T-helper 9 cell (primary cell): ENCODE measurements around the gene MAG.

Source experiments
- DNase-seq: peaks from one replicate; pipeline ENCODE4 v3.0.0-alpha.2; 2020

MAG gene

DNA sequence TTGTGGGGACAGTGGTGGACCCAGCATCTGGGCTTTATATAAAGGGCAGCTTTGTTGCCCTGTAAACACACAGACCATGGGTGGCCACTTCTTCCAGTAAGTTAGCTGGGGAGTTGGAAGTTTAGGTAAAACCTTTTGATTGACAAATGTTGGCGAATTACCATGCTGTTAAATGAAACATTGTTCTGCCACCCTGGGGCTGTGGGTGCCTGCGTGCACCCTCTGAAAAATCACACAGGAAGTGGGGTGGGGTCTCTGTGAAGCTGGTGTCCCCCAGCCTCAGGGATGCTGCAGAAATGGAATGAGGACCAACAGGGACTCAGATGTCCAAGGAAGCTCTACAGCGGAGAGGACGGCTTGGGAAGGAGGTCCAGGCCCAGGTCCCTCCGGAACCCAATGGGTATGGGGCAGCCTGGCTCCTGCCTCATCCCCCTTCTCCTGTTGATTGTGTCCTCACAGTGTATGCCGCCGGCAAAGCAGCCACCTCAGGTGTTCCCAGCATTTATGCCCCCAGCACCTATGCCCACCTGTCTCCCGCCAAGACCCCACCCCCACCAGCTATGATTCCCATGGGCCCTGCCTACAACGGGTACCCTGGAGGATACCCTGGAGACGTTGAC, 26.0 kb upstream of the MAG start:
- DNase-seq = no peak

DNA sequence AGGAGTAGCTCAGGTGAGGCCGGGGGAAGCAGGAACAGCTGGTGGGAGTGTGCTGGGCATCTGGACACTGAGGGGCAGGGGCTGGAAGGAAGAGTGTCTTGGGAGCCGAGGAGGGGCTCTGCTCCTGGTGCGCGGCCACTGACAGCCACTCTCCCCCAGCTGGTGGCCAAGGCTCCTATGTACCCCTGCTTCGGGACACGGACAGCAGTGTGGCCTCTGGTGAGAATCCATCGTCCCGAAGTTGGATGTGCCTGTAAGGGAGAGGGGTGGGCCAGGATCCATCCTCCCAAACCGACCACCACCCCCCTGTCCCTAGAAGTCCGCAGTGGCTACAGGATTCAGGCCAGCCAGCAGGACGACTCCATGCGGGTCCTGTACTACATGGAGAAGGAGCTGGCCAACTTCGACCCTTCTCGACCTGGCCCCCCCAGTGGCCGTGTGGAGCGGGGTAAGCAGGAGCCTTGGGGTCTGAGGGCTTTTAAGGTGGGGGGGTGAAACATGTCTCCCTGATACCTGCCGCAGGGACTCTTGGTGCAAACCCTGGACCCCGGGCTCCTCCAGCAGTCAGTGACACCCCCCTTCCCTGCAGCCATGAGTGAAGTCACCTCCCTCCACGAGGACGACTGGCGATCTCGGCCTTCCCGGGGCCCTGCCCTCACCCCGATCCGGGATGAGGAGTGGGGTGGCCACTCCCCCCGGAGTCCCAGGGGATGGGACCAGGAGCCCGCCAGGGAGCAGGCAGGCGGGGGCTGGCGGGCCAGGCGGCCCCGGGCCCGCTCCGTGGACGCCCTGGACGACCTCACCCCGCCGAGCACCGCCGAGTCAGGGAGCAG, 25.2 kb upstream of the MAG start:
- DNase-seq = no peak

DNA sequence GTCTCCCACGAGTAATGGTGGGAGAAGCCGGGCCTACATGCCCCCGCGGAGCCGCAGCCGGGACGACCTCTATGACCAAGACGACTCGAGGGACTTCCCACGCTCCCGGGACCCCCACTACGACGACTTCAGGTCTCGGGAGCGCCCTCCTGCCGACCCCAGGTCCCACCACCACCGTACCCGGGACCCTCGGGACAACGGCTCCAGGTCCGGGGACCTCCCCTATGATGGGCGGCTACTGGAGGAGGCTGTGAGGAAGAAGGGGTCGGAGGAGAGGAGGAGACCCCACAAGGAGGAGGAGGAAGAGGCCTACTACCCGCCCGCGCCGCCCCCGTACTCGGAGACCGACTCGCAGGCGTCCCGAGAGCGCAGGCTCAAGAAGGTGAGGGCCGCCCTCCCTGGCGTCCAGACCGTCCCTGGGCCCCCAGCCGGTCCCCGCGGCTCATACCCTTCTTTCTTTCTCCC, 24.6 kb upstream of the MAG start:
- DNase-seq = peak; percentile 27

DNA sequence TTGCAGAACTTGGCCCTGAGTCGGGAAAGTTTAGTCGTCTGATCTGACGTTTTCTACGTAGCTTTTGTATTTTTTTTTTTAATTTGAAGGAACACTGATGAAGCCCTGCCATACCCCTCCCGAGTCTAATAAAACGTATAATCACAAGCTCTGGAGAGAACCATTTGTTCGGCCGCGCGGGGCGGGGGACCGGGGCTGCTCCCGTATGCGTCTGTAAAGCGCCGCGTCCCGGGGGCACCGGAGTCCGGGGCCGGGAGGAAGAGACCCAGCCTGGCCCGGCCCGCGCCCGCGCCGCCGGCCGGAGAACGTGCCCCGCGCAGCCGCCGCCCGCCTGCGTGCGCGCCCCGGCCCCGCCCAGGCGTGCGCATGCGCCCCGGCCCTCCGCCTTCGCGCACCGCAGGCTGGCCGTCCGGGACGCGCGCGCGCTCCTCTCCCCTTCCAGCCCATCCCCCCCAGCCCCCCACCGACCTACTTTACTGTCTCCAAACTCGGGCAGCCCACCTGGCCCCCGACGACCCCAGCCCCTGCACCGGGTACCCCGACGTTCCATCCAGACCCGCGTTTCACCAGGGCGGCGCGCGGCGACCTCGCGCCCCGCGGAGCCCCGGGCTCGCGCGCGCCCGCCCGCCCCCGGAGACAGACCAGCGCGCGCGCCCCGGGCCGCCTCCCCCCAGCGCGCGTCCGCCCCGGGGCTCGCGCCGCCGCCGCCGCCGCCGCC, 24.0 kb upstream of the MAG start:
- peak; percentile 58 for DNase-seq

DNA sequence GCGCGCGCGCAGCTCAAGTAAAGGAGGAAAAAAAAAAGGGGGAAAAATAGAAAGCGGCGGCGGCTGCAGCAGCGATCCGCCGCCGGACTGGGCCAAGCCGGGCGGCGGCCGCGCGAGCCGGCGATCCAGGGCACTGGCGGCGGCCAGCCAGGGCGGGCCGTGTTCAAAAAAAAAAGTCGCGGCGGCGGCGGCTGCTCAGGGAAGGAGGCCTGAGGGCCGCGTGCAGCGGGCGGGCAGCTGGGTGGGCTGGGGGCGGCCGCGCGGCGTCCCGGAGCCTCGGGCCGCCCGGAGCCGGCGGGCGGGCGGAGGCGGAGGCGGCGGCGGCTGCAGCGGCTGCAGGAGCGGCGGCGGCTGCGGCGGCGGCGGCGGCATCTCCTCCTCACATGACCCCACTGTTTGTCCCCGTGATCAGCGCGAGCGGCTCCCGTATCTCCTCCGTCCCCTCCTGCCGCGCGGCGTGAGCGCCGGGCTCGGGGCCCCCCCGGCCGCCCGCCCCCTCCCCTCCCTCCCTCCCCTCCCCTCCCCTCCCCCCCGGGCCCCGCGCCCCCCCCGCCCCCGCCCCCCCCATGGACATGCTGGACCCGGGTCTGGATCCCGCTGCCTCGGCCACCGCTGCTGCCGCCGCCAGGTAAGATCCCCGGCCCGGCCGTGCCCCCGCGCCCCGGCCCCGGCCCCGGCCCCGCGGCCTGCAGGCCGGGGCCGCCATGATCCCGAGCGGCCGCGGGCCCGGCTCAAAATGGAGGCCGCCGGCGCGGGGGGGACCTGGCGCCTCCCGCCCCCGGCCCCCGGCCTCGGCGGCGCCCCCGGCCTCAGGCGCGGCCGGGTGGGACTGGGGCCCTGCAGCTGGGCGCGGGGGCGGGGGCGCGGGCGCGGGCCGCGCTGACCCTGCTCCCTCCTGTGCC, 23.2 kb upstream of the MAG start, which contains the start of gene USF2:
Gene USF2 (plus strand): TSS at position 427 of the 902 bp plus-strand sequence. CDS start 140 bp downstream, at position 567.
- DNase-seq = peak; percentile 61

DNA sequence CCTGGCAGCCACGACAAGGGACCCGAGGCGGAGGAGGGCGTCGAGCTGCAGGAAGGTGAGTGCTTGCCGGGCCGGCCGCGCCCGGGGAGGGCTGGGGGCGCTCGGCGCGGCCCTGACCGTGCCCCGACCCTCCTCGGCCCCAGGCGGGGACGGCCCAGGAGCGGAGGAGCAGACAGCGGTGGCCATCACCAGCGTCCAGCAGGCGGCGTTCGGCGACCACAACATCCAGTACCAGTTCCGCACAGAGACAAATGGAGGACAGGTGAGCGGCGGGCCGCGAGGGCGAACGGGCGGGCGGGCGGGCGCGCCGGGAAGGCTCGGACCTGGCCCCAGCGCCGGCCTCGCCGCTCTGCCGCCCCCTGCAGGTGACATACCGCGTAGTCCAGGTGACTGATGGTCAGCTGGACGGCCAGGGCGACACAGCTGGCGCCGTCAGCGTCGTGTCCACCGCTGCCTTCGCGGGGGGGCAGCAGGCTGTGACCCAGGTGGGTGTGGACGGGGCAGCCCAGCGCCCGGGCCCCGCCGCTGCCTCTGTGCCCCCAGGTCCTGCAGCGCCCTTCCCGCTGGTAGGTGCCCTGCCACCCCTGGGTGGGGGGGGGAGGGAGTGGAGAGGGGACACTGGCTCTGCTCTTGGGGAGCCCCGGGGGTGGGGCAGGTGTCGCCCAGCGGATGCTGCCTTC, 22.4 kb upstream of the MAG start:
- peak; percentile 57 for DNase-seq

DNA sequence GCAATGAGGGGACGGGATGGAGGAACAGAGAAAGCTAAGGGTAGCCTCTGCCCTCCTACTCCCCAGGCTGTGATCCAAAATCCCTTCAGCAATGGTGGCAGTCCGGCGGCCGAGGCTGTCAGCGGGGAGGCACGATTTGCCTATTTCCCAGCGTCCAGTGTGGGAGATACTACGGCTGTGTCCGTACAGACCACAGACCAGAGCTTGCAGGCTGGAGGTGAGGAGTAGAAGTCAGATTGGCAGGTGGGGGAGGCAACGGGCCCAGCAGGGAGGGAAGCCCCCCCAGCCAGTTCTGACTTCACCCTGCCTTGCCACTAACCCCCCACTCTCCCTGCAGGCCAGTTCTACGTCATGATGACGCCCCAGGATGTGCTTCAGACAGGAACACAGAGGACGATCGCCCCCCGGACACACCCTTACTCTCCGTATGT, 21.6 kb upstream of the MAG start:
- DNase-seq = no peak

DNA sequence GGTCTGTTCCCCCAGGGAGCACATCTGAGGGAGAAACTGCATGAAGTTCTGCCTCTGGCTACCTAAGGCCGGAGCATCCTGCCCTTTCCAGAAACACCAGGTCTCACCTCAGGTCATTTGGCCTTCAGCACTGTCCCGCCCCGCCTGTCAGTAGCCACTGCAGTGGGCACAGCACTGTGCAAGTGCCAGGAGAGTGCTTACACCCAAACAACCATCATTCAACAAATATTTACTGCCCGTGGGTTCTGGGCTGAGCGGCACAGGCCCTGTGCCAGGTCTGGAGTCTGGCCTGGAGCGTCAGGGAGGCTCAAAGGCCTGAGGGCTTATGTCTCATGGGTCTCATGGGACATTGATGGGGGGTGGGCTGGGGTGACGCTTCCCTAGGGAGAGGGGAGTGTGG, 20.4 kb upstream of the MAG start:
- DNase-seq = no peak

DNA sequence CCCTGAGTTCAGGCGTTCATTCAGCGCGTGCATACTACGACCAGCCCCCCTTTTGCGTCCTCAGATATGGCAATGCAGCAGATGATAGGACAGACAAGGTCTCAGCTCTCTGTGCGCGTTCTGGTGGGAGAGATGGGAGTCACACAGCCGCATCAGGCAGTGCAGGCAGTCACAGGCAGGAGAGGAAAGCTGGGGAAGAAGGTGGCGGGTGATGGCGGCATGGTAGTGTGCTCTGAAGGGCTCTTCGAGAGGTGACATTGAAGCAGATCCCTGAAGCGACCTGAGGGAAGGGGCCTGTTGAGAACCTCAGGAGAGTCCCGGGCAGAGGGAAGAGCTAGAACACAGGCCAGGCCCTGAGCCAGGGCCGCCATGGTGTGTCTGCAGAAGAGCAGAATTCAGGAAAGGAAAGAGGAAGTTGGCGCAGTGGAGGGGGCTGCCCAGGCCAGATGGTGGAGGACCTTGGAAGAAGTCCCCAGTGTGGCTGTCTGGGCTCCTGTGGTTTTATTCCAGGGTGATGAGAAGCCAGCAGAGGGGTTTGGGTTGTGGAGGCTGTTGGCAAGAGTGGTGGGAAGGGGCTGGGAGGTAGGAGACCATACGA, 19.7 kb upstream of the MAG start:
- DNase-seq = no peak

DNA sequence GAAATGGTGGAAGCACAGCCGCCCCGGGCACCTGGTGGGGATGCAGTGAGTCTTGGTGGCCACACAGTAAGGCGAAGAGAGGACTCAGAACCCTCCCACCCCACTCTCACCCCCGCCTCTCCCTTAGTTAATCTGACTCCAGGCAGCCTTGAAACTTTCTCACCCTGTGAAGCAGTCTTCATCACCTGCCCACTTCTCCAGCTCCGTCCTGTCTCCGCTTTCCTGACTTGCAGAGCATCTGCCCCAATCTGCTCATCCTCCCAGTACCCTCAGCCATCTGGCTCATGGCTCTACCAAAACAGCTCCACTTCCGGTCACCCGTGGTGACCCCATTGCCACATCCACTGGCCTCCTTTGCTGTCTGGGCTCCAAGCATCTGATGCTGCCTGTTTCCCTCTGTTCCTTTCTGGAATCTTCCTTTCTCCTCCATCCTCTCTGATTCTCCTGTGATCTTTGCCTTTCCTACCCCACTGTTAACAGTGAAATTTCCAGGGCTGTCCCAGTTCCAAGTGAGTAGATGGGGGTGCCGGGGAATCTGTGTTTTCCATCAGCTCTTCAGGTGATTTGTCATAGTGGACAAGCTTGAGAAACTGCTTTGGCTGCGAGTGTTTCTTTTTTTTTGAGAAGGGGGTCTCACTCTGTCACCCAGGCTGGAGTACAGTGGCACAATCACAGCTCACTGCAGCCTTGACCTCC, 18.9 kb upstream of the MAG start:
- DNase-seq = no peak

DNA sequence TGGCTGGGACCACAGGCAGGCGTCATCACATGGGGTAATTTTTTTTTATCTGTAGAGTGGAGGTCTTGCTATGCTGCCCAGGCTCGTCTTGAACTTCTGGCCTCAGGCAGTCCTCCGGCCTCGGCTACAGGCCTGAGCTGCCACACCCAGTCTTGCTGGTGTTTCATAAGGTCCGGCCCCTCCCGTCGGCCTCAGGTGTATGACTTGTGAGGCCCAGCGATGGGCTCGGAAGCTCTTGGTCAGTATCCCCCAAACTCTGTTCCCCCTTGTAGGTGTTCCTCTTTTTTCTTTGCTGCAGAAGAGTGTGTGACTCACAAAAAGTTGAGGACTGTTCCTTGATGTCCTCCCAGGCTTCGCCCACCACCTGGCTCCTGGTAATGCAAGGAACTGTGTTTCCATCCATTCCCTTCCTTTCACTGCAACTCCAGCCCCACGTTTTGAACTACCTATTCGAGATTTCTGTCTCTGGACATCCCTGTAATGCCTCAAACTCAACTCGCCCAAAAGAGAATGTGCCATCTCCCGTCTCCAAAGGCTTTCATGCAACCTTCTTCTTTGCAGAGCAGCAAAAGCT, 18.2 kb upstream of the MAG start:
- no peak for DNase-seq

DNA sequence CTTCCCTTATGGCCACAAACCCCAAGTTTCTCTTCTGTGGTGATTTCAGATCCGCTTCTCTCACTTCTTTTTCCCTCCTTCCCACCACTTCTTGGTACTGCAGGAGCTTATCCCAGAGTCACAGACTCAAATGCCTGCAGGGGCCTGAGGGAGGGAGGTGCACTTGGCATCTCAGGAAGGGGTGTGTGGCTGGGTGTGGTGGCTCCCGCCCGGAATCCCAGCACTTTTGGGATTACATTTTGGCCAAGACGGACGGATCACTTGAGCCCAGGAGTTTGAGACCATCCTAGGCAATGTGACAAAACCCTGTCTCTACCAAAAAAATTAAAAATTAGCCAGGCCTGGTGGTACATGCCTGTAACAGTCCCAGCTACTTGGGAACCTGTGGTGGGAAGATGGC, 17.6 kb upstream of the MAG start:
- DNase-seq = no peak

DNA sequence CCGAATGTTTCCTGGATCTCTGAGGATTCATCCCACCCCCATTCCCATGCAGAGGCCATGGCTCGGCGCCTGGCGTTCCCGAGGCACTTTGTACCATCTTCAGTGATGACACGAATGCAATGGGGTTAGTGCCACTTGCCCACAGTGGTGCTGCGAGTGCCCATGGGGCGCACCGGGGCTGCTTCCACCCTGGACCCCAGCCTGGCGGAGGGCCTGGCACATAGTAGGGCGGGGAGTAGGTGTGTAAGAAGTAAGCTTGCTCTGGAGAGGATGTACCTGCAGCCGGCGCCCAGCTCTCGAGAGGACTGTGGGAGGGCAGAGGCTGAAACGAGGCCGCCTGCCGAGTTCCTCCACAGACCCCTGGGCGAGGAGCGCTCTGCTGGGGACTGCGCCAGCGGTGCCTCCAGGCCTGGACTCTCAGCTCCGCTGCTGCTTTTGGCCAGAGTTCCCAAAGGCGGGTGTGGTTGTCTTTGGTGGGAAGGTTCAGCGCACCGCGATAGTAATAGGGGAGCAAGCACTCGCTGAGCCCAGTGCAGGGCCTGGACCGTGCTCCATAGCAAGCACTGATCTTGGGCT, 15.2 kb upstream of the MAG start:
- no peak for DNase-seq

DNA sequence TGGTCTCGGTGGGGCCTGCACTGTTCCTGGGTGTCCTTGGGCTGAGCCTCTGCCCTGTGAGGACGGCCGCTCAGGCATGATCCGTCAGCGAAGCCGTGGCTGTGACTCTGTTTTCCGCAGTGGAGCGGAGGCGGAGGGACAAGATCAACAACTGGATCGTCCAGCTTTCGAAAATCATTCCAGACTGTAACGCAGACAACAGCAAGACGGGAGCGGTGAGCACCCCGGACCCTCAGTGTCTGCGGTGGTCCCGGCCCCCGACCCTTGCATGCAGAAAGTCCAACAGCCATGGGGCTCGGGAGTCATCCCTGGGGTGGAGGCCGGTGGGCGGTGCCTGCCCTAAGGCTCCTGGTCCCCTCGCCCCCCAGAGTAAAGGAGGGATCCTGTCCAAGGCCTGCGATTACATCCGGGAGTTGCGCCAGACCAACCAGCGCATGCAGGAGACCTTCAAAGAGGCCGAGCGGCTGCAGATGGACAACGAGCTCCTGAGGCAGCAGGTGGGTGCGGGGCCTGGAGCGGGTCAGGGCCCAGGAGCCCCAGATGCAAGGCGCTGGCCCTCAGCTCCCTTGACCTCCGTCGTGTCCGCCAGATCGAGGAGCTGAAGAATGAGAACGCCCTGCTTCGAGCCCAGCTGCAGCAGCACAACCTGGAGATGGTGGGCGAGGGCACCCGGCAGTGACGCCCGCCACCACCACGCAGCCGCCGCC, 13.2 kb upstream of the MAG start:
- no peak for DNase-seq

DNA sequence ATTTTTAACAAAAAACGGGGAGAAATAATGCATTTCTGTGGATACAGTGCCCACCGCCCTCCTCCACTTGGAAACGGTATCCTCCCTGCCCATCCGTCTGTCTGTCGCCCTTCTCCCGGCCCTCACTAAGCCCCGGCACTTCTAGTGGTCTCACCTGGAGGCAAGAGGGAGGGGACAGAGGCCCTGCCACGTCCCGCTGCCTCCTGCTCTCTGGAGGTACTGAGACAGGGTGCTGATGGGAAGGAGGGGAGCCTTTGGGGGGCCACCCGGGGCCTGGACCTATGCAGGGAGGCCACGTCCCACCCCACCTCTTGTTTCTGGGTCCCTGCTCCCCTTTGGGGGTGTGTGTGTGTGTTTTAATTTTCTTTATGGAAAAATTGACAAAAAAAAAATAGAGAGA, 12.6 kb upstream of the MAG start:
- DNase-seq = no peak

DNA sequence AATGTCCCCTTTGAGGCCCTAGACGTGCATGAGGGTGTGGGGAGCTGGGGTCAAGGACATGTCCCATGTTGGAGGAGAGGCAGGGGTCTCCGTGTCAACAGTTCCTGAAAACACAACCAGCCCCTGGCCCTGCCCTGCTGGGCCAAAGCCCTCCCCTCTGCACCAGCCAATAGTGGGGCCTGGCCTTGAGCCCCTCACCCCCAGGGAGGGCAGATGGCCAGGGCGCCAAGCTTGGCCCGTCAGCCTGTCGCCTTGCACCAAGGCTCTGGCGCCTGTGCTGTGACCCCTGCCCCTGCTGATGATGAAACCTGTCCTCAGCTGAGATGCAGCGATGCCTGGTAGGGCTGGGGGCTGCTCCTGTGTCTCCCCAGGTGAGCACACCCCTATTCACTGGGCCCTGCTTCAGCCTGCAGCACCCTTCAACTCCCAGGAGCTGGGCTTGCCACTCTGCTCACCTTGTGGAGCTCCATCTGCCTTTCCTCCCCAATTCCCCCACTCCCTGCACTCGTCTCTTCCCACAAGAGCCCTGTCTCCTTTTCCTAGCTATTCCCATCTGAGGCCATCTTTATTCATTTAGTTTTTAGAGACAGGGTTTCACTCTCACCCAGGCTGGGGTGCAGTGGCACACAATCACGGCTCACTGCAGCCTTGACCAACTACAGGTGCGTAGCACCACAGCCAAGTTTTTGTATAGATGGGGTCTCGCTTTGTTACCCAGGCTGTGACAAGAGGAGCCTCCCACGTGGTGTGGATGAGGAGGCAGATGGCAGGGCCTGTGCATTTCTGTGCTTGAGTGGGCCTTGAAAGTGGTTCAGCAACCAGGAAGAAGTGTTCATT, 11.8 kb upstream of the MAG start:
- DNase-seq = no peak

DNA sequence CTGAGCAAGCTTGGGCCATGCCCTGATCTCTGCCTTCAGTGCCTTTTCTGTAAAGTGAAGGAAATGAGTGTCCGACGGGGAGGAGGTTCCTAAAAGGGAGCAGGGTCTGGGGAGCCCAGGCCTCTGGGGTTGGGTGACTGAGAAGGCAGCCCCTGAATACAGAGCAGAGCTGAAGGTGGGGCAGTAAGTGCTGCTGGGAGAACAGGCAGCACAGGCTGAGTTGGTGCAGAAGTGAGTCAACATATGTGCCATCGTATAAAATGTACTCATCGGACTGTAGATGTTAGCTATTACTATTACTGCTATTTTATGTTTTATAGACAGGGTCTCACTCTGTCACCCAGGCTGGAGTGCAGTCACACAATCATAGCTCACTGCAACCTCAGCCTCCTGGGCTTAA, 10.7 kb upstream of the MAG start:
- no peak for DNase-seq
